ENCODE data around the gene DNM2.

DNA sequence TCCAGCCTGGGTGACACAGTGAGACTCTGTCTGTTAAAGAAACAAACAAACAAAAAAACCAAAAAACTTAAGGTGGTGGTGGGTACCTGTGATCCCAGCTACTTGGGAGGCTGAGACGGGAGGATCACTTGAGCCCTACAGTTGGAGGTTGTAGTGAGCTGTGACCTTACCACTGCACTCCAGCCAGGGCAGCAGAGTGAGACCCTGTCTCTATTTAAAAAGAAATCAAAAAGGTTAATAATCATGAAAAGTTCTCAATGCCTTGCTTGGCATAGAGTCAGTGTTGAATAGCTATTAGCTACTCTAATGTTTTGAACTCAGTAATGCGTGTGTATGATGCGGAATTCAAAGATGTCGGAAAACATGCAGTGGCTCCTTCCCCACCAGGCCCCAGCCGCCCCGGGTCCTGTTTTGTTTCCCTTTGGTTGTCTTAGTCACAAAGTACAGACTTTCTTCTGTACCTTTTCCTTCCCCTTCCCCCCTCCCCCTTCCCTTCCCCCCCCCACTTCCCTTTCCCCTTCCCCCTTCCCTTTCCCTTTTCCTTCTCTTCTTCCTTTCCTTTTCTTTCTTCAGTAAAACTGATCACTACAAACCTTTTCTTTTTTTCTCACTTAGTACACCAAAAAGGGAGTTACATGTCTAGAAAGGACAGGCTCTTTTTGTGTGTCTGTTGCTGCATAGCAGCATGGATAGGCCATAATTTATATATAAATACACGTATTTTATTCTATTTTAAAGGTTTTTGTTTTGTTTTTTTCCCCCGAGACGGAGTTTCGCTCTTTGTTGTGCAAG is 35.2 kb downstream of the DNM2 start:
- TF ChIP-seq EZH2 (IDR thresholded peaks at IDR 0.05; ENCODE audit: insufficient read depth, poor library complexity, severe bottlenecking) (no peak), EZH2phosphoT487 (IDR thresholded peaks at IDR 0.05; ENCODE audit: insufficient read depth, low read depth) (no peak)
